ENCODE data around the gene GABRR2. TPM values are rescaled to one million over a fixed set of nuclear protein-coding genes. Genes with fewer than 3 reads are reported as not detected.

Gene GABRR2
- total and polyA plus RNA-seq, 8 donors: 0.67 to 4.8 (median 1.3) TPM

DNA sequence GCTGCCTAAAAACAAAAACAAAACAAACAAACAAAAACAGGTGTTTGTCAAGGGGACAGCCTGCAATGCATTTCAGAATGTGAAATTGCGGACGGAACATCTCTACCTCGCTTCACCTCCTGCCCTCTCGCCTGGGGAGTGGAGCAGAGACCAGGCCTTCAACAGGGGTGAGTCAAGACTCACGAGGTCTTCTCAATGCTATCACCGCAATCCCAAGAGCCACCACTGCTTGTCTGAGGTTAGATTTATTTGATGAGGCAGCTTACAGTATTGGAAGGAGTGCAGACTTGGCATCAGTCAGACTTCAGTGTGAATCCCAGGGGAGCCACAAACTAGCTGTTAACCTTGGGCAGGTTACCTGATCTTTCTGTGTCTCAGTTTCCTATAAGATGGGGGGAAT lies 105.6 kb downstream of the GABRR2 start:
- H3K4me3 ChIP-seq: no peak overlapping the region
- DNase-seq: no peak
- no peak overlapping the region for H3K27ac ChIP-seq
- no peak for ATAC-seq
- H3K4me1 ChIP-seq: no peaks in the 10 kb centered on the region
- H3K9me3 ChIP-seq: no peaks in the 10 kb centered on the region
- intact Hi-C loops (cut with DNase I): no loop called here
- H3K27me3 ChIP-seq: no peaks in the 10 kb centered on the region
- TF ChIP-seq, protein P1, sequence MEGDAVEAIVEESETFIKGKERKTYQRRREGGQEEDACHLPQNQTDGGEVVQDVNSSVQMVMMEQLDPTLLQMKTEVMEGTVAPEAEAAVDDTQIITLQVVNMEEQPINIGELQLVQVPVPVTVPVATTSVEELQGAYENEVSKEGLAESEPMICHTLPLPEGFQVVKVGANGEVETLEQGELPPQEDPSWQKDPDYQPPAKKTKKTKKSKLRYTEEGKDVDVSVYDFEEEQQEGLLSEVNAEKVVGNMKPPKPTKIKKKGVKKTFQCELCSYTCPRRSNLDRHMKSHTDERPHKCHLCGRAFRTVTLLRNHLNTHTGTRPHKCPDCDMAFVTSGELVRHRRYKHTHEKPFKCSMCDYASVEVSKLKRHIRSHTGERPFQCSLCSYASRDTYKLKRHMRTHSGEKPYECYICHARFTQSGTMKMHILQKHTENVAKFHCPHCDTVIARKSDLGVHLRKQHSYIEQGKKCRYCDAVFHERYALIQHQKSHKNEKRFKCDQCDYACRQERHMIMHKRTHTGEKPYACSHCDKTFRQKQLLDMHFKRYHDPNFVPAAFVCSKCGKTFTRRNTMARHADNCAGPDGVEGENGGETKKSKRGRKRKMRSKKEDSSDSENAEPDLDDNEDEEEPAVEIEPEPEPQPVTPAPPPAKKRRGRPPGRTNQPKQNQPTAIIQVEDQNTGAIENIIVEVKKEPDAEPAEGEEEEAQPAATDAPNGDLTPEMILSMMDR (IDR thresholded peaks at IDR 0.05): no peak
- H3K36me3 ChIP-seq: no peaks in the 10 kb centered on the region

DNA sequence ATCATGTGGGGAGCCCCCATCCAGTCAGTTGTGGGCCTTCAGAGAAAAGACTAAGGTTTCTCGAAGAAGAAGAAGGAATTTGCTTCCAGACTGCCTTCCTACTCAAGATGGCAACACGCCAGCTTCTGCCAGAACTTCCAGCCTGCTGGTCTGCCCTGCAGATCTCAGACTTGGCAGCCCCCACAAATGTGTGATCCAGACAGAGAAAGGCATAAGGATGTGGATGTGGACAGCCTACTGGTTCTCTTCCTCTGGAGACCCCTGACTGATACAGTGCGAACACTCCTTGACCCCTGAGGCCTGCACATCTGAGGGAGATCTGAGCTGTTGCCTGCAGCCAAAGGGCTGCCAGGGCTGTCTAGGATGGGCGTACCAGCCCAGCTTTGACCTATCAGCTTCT lies 106.5 kb downstream of the GABRR2 start:
- TF ChIP-seq, protein P1 (IDR thresholded peaks at IDR 0.05): no peak
- no peak overlapping the region for H3K27ac ChIP-seq
- H3K4me3 ChIP-seq: no peak overlapping the region
- no peak for ATAC-seq
- no peaks in the 10 kb centered on the region for H3K4me1 ChIP-seq
- no peaks in the 10 kb centered on the region for H3K27me3 ChIP-seq
- no peaks in the 10 kb centered on the region for H3K36me3 ChIP-seq
- peak in 1 of 4 donors; percentile 7 for DNase-seq
- no peaks in the 10 kb centered on the region for H3K9me3 ChIP-seq
- intact Hi-C loops (cut with DNase I): no loop called here

Other genes starting within 250 kb of the GABRR2 start
- 100 to 1,000 TPM; 143 to 153 TPM for gene PNRC1, start 234.5 kb downstream of the GABRR2 start, total RNA-seq
- gene PNRC1, start 234.5 kb downstream of the GABRR2 start, polyA plus RNA-seq (ENCODE audit: insufficient read length in 6 of 6): 100 to 1,000 TPM; 152 to 186 (median 163) TPM
- under 1 TPM; 0.63 to 0.76 TPM for gene SRSF12, start 197.2 kb downstream of the GABRR2 start, total RNA-seq
- gene SRSF12, start 197.2 kb downstream of the GABRR2 start, polyA plus RNA-seq (ENCODE audit: insufficient read length in 6 of 6): 10 to 100 TPM in 4 of 6 donors, 1 to 10 TPM in 2; 8.8 to 12.5 (median 10.4) TPM
- gene PM20D2, start 169.2 kb downstream of the GABRR2 start, total RNA-seq: 10 to 100 TPM in 1 of 2 donors, 1 to 10 TPM in 1; 8.6 to 11.4 TPM
- gene PM20D2, start 169.2 kb downstream of the GABRR2 start, polyA plus RNA-seq (ENCODE audit: insufficient read length in 6 of 6): 10 to 100 TPM; 22.0 to 30.8 (median 24.9) TPM
- gene GABRR1, start 97.9 kb downstream of the GABRR2 start, total RNA-seq: not detected
- not detected for gene GABRR1, start 97.9 kb downstream of the GABRR2 start, polyA plus RNA-seq (ENCODE audit: insufficient read length in 6 of 6)
- gene UBE2J1, start 37.4 kb upstream of the GABRR2 start, total RNA-seq: 10 to 100 TPM; 33.5 to 52.2 TPM
- gene UBE2J1, start 37.4 kb upstream of the GABRR2 start, polyA plus RNA-seq (ENCODE audit: insufficient read length in 6 of 6): 10 to 100 TPM; 51.6 to 62.2 (median 53.7) TPM
- 10 to 100 TPM; 43.2 to 47.6 TPM for gene RRAGD, start 97.0 kb upstream of the GABRR2 start, total RNA-seq
- gene RRAGD, start 97.0 kb upstream of the GABRR2 start, polyA plus RNA-seq (ENCODE audit: insufficient read length in 6 of 6): 1 to 10 TPM; 2.3 to 3.7 (median 2.7) TPM
- gene ANKRD6, start 117.9 kb upstream of the GABRR2 start, total RNA-seq: 10 to 100 TPM; 14.1 to 22.1 TPM
- 10 to 100 TPM; 34.6 to 50.7 (median 38.6) TPM for gene ANKRD6, start 117.9 kb upstream of the GABRR2 start, polyA plus RNA-seq (ENCODE audit: insufficient read length in 6 of 6)